SK-N-SH (cell line): ENCODE data around the gene TRIM44. TPM values are rescaled to one million over a fixed set of nuclear protein-coding genes. Genes with fewer than 3 reads are reported as not detected.
"Not testable (repeated sequence)": the region's sequence is repeated elsewhere in the genome, so short reads cannot be mapped to it uniquely, and the experiment has no call there.

Source experiments
- CTCF ChIA-PET: fragments of 300-600, 350-600 bp; formaldehyde crosslinking; extraction: SDS; loops from one replicate; lab custom pipeline; 2021; lab: Yijun Ruan, JAX
- POLR2A ChIA-PET: fragments of 350-600 bp; sonication (Branson Sonifier 250); formaldehyde crosslinking; extraction: SDS; loops from one replicate; lab custom pipeline; 2020; ENCODE audit warnings: antibody characterized with exemption, inconsistent platforms; lab: Yijun Ruan, JAX
- DNase-seq: peaks from one replicate; pipeline ENCODE4 v3.0.0; 2012
- H2AFZ ChIP-seq: fragments of 200-600 bp; sonication (generic); 2 replicates; pipeline ENCODE4 v1.8.1; 2016; ENCODE audit warnings: antibody characterized with exemption, mild to moderate bottlenecking, low read depth
- H3F3A ChIP-seq: fragments of 200-600 bp; sonication (generic); replicated peaks from 2 replicates; pipeline ENCODE3; 2016; ENCODE audit warnings: antibody characterized with exemption, mild to moderate bottlenecking; ENCODE audit not compliant: insufficient read depth
- H3K27ac ChIP-seq, 2 experiments: fragments of 200-500 bp in 1 of 2; fragments of 200-600 bp in 1 of 2; sonication (Bioruptor generic) in 1 of 2; sonication (generic), shearing (Covaris generic) in 1 of 2; 2 replicates each; pipeline versions ENCODE4 v1.5.1 to v1.6.1; 2014 to 2016; ENCODE audit warnings: low read depth in 2 of 2, inconsistent platforms in 1 of 2, low read length in 1 of 2, mild to moderate bottlenecking in 1 of 2, mixed read lengths in 1 of 2
- H3K27me3 ChIP-seq: fragments of 200-600 bp; sonication (generic), shearing (Covaris generic); 2 replicates; pipeline ENCODE4 v1.6.1; 2016; ENCODE audit warnings: mixed run types; ENCODE audit not compliant: insufficient read depth
- H3K36me3 ChIP-seq, 2 experiments: fragments of 200-500 bp in 1 of 2; fragments of 200-600 bp in 1 of 2; sonication (Bioruptor generic) in 1 of 2; sonication (generic) in 1 of 2; replicated peaks in 1 of 2; 2 replicates each; pipeline versions ENCODE3 to v1.5.1; 2014 to 2016; ENCODE audit warnings: low read length in 1 of 2, mild to moderate bottlenecking in 1 of 2; ENCODE audit not compliant: insufficient read depth in 2 of 2, control insufficient read depth in 1 of 2
- H3K4me1 ChIP-seq, 2 experiments: fragments of 200-500 bp in 1 of 2; fragments of 200-600 bp in 1 of 2; sonication (Bioruptor generic) in 1 of 2; sonication (generic), shearing (Covaris generic) in 1 of 2; 2 replicates each; pipeline versions ENCODE4 v1.5.1 to v1.6.1; 2014 to 2016; ENCODE audit warnings: low read depth in 1 of 2, low read length in 1 of 2, mixed run types in 1 of 2; ENCODE audit not compliant: insufficient read depth in 2 of 2, control insufficient read depth in 1 of 2
- H3K4me2 ChIP-seq: fragments of 200-600 bp; sonication (generic), shearing (Covaris generic); 2 replicates; pipeline ENCODE4 v1.6.1; 2017; ENCODE audit warnings: mixed run types
- H3K4me3 ChIP-seq, 2 experiments: fragments of 200-500 bp in 1 of 2; fragments of 200-600 bp in 1 of 2; sonication (Bioruptor generic) in 1 of 2; sonication (generic), shearing (Covaris generic) in 1 of 2; 2 replicates each; pipeline versions ENCODE4 v1.5.1 to v1.8.1; 2014 to 2016; ENCODE audit warnings: low read depth in 2 of 2, inconsistent platforms in 1 of 2, low read length in 1 of 2, mild to moderate bottlenecking in 1 of 2, mixed read lengths in 1 of 2, moderate library complexity in 1 of 2
- H3K79me2 ChIP-seq: fragments of 200-600 bp; sonication (generic); 2 replicates; pipeline ENCODE4 v1.8.1; 2017; ENCODE audit warnings: mild to moderate bottlenecking; ENCODE audit not compliant: insufficient read depth
- H3K9ac ChIP-seq: fragments of 200-600 bp; sonication (generic); 2 replicates; pipeline ENCODE4 v1.6.1; 2017; ENCODE audit warnings: mixed run types
- H3K9me2 ChIP-seq: fragments of 200-600 bp; sonication (generic); 2 replicates; pipeline ENCODE4 v1.6.1; 2017; ENCODE audit warnings: mixed run types
- H3K9me3 ChIP-seq: fragments of 200-600 bp; sonication (generic); 2 replicates; pipeline ENCODE4 v1.6.1; 2017; ENCODE audit warnings: mixed run types, mild to moderate bottlenecking, moderate library complexity
- H4K20me1 ChIP-seq: fragments of 200-600 bp; sonication (generic); 2 replicates; pipeline ENCODE4 v1.6.1; 2017; ENCODE audit warnings: mild to moderate bottlenecking, mixed run types; ENCODE audit not compliant: insufficient read depth
- MXI1 ChIP-seq: IDR thresholded peaks from 2 replicates; pipeline ENCODE4 v1.6.1; 2012; ENCODE audit warnings: mild to moderate bottlenecking, low read depth, low read length, improper control_type of control experiment
- NFIC ChIP-seq: IDR thresholded peaks from 2 replicates; pipeline ENCODE4 v1.4.0; 2012; ENCODE audit warnings: borderline replicate concordance
- NRF1 ChIP-seq: IDR thresholded peaks from 2 replicates; pipeline ENCODE4 v1.6.1; 2012; ENCODE audit warnings: low read depth, mild to moderate bottlenecking, low read length
- PBX3 ChIP-seq: IDR thresholded peaks from 2 replicates; pipeline ENCODE4; 2012
- POLR2AphosphoS5 ChIP-seq: IDR thresholded peaks from 2 replicates; pipeline ENCODE4 v1.6.1; 2012; ENCODE audit warnings: low read depth, low read length
- RCOR1 ChIP-seq: fragments of 150-350 bp; IDR thresholded peaks from 2 replicates; pipeline ENCODE4 v1.6.1; 2017; ENCODE audit warnings: antibody characterized with exemption, low read length
- REST ChIP-seq: IDR thresholded peaks from 2 replicates; pipeline ENCODE4 v1.6.1; 2012; ENCODE audit warnings: mild to moderate bottlenecking, low read depth, low read length, moderate library complexity
- RFX5 ChIP-seq: IDR thresholded peaks from 2 replicates; pipeline ENCODE4 v1.6.1; 2012; ENCODE audit warnings: mild to moderate bottlenecking, improper control_type of control experiment, low read length
- RXRA ChIP-seq: IDR thresholded peaks from 2 replicates; pipeline ENCODE4 v1.4.0; 2012; ENCODE audit warnings: low read depth, mild to moderate bottlenecking, borderline replicate concordance
- TCF12 ChIP-seq: IDR thresholded peaks from 2 replicates; pipeline ENCODE4 v1.4.0; 2012
- TEAD4 ChIP-seq: IDR thresholded peaks from 2 replicates; pipeline ENCODE4 v1.4.0; 2012; ENCODE audit warnings: mild to moderate bottlenecking, borderline replicate concordance; ENCODE audit not compliant: insufficient read depth
- USF1 ChIP-seq: IDR thresholded peaks from 2 replicates; pipeline ENCODE4 v1.4.0; 2012; ENCODE audit warnings: low read depth, borderline replicate concordance
- YY1 ChIP-seq: IDR thresholded peaks from 2 replicates; pipeline ENCODE4 v1.4.0; 2012; ENCODE audit warnings: low read depth, mild to moderate bottlenecking
- WGBS: methylation state at CpG from one replicate; pipeline ENCODE4 v1.1.6; 2017; ENCODE audit warnings: low lambda C conversion rate; 5-methylcytosine and 5-hydroxymethylcytosine counted together
- polyA plus RNA-seq, 3 experiments: library from polyadenylated mRNA; depleted of rRNA; stranded (reverse); fragments of >200 nt; gene quantifications; 2 replicates each; pipeline ENCODE4 v1.2.3, GENCODE V29; 2012

Gene TRIM44
- polyA plus RNA-seq, 1 of the 3 experiments (the other 2 are of a cell fraction): 34.1 TPM

- WGBS: 75% methylated on average over 3 of the region's 3 CpGs
- H3K36me3 ChIP-seq, POLR2A ChIA-PET, H3K27me3 ChIP-seq, H3K4me1 ChIP-seq, H3K9me2 ChIP-seq, H4K20me1 ChIP-seq, H3K27ac ChIP-seq, H3K9ac ChIP-seq, H3K4me2 ChIP-seq, H3K9me3 ChIP-seq, H2AFZ ChIP-seq, H3K4me3 ChIP-seq, DNase-seq: not testable (repeated sequence)
- Histone ChIP-seq H3K79me2 (peaks cover 87% of the 10 kb centered on the region), H3F3A (peaks cover 16% of the 10 kb centered on the region)
- CTCF ChIA-PET: interaction anchor here (1.6 kb wide), 1 partner anchor 10 kb away, joined by 3 read pairs; no protein-coding TSS in a partner anchor
These were observed 114.7 kb downstream of the TRIM44 start for GRCh38 chr11:35777241-35777640.

GRCh38 chr11:35778943-35779342 lies 116.4 kb downstream of the TRIM44 start:
- H3K4me3 ChIP-seq, H3K36me3 ChIP-seq, H3K27ac ChIP-seq, H2AFZ ChIP-seq, H3K27me3 ChIP-seq, H4K20me1 ChIP-seq, POLR2A ChIA-PET, H3K9me2 ChIP-seq, H3K9ac ChIP-seq, H3K4me1 ChIP-seq, H3K4me2 ChIP-seq, DNase-seq, H3K9me3 ChIP-seq: not testable (repeated sequence)
- Histone ChIP-seq H3K79me2 (peaks cover 73% of the 10 kb centered on the region), H3F3A (peaks cover 16% of the 10 kb centered on the region)
- 95% methylated on average over 6 of the region's 8 CpGs for WGBS
- CTCF ChIA-PET: interaction anchor here (0.8 to 1.3 kb wide), 2 partner anchors 43 to 120 kb away, joined by 3 to 6 read pairs; no protein-coding TSS in a partner anchor

- Histone ChIP-seq H3K36me3 (no peaks in the 10 kb centered on the region), H3K4me1 (peaks cover 7 to 9% of the 10 kb centered on the region in 2 experiments; a peak in 3 of 4 replicates), H4K20me1 (no peaks in the 10 kb centered on the region; the same call in 1 of the 2 replicates), H3K9me3 (0 out of 2 replicates have a peak, but pooled peaks cover 7% of the 10 kb centered on the region), H3K9me2 (no peaks in the 10 kb centered on the region), H3K9ac (no peak overlapping the region), H3F3A (peaks cover 16% of the 10 kb centered on the region), H3K27ac (no peak overlapping the region), H3K4me2 (no peak overlapping the region), H3K79me2 (peaks cover 70% of the 10 kb centered on the region), H3K4me3 (no peak overlapping the region), H3K27me3 (no peaks in the 10 kb centered on the region), H2AFZ (no peak overlapping the region)
- DNase-seq: no peak
- POLR2A ChIA-PET: no interaction called here
- TF ChIP-seq YY1 (no peak), RXRA (no peak), NFIC (no peak), TEAD4 (no peak), RCOR1 (no peak), MXI1 (no peak), PBX3 (no peak), USF1 (no peak), REST (no peak), RFX5 (no peak), NRF1 (no peak), TCF12 (no peak), POLR2AphosphoS5 (no peak)
- CTCF ChIA-PET: interaction anchor here (0.6 to 1.3 kb wide), 3 partner anchors 13 to 121 kb away, joined by 3 to 6 read pairs (median 3); no protein-coding TSS in a partner anchor
- WGBS: 97% methylated on average over 4 of the region's 5 CpGs
These were observed 116.8 kb downstream of the TRIM44 start for GRCh38 chr11:35779409-35779808.
